Urothelium cell line (cell line): Measurements from ENCODE around the gene RANBP2.
A peak's percentile ranks its signal among the peaks of the same experiment; 100 is the strongest.
"Not testable (repeated sequence)": the region's sequence is repeated elsewhere in the genome, so short reads cannot be mapped to it uniquely, and the experiment has no call there.

Experiments used
- DNase-seq: peaks from one replicate; pipeline ENCODE4 v3.0.0; 2011; ENCODE audit warnings: low spot score, mixed read lengths
- FAIRE-seq: peaks from 2 replicates; lab custom pipeline; 2011; peaks lifted over from hg19 to GRCh38; lab: Jason Lieb, UNC

RANBP2 gene

DNA sequence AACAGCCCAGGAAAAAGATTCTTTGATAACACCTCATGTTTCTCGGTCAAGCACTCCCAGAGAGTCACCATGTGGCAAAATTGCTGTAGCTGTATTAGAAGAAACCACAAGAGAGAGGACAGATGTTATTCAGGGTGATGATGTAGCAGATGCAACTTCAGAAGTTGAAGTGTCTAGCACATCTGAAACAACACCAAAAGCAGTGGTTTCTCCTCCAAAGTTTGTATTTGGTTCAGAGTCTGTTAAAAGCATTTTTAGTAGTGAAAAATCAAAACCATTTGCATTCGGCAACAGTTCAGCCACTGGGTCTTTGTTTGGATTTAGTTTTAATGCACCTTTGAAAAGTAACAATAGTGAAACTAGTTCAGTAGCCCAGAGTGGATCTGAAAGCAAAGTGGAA lies 48.6 kb downstream of the RANBP2 start:
- not testable (repeated sequence) for DNase-seq, FAIRE-seq

DNA sequence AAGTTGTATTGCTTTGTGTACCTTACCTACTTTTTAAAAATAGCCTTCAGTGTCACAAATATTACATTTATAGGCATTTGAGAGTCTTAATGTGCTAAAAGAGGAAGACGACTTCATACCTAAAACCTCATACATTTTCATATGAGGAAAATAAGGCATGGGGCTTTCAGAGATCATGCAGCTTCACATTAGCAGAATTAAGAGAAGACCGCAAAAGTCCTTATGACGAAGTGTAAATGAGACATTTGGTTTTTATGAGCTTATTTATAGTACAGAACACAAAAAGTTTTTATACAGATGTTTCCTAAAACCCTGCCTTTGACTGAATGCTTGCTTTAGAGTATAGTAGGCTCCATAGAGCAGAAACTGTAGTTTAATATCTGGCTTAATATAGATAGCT lies 57.2 kb downstream of the RANBP2 start:
- no peak for FAIRE-seq

DNA sequence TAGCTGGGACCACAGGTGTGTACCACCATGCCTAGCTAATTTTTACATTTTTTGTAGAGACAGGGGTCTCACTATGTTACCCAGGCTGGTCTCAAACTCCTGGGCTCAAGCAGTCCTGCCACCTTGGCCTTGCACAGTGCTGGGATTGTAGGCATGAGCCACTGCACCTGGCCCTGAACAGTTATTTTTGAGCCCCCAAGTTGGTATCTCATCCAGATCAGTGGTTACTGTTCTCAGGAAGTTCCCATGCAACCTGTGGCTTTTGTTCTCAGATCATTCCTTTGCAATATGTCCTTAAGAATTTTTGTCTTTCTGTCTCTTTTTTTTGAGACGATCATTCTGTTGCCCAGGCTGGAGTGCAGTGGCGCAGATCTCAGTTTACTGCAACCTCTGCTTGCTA lies 59.6 kb downstream of the RANBP2 start:
- no peak for FAIRE-seq
- DNase-seq, result no peak

More for the DNA sequence above, 57.2 kb downstream of the RANBP2 start:
- DNase-seq, result no peak

DNA sequence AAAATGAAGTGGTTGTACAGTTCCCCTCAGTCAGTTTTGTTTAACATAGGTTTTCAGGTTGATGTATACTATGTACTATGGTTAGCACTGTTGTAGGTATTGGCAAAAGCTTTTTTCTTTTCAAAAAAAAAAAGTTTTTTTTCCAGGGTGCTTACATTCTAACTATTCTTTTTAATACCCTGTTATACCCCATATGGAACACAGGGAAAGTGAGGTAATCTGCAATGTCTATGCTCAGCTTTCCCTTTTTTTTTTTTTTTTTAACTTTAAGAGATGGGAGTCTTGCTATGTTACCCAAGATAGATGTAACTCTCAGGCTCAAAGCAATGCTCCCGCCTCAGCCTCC lies 66.7 kb downstream of the RANBP2 start:
- no peak for DNase-seq
- FAIRE-seq, result no peak

DNA sequence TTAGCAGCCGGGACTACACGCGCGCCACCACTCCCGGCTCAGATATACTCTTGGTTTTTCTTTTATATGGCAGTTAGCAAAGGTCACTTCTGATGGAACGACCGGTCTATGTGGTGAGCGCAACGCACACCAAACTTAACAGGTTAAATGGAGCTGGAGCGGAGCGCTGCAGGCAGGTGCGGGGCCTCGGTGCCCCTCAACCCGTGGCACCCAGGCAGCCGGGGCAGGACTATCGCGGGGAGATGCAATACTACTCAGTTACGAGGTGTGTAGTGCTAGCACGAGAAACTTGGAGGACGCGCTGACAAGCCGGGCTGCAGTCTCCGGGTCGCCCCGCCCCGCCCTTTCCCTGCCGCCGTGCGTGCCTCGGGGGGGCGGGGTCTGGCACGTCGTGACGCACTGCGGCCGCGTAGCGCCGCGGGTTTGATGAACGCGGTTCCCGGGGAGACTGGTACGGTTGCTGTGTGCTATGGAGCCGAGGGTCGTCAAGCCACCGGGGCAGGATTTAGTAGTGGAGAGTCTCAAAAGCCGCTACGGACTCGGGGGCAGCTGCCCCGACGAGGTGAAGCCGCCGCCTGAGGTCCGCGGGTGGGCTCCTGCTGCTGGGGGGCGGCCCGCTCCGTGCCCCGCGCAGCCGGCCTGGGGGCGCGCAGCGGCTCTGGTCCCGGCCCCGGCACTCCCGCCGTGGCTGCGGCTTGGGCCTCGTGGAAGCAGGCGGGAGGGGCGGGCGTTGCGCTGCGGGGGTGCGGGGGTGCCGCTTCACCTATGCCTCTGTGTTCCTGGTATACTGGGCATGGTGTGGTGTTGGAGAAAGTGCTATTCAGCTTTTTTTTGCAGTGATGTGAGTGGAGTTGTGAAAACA lies 67.3 kb downstream of the RANBP2 start, which contains the start of gene CCDC138:
Gene CCDC138, plus strand, starts transcription at position 418 of the 862 bp plus-strand sequence. Its CDS starts 52 bp downstream, at position 470.
- FAIRE-seq (peak; percentile 99), DNase-seq (peak; percentile 98)

DNA sequence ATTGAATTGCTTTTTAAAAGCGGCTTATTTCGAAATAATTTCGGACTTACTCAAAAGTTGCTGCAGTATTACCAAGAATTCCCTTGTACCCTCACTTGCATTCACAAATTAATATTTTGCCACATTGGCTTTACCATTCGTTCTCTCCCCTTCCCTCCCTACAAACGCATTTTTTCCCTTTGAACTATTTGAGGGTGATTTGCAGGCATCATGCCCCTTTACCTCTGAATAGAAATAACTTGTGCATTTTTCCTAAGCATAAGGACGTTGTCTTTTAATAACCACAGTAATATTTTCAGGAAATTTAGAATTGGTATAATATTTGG lies 67.9 kb downstream of the RANBP2 start:
- DNase-seq, result no peak
- FAIRE-seq, result no peak

DNA sequence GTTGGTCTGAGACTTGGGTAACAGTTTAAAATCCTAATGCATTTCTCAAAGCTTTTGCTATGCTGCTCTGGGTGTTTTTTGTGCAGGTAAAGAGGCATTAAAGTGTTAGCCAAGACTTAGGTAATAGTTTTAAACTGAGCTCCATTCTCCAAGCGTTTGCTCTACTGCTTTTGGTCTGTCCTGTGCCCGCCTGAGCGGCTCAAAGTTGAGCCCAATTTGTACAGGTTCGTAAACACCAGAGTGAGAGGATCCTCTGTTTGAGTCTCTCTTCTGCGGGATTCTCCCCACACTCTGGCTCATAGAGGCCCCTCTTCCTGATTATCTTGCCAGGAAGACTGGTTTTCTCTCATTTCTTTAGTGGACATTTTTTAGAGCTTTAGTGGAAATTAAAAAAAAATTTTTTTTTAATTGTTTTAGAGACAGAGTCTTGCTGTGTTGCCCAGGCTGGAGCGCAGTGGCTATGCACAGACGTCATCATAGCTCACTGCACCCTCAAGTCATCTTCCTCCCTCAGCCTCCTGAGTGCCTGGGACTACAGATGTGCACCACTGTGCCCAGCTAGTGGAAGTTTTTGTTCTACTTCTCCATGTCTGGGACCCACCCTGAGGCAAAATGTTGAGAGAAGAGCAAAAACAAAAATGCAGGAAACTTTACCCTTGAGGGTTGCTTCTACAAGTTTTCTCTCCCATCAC lies 83.9 kb downstream of the RANBP2 start:
- no peak for FAIRE-seq

DNA sequence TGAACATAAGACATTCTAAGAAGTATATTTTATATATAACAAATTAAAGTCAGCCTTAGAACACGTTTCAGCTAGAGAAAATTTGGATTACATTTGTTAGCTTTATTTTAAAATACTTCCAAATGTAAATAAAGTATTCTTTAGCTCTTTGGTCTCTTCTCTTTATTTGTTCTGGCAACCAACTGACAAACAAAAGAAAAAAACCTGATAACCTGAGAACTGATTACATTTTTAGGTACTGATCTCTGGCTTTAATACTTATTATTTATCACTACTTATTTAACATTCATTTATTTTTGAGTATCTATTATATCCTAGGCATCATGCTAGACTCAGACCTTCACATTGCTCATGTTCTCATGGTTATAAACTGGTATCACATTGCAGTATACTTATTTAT lies 85.8 kb downstream of the RANBP2 start:
- no peak for DNase-seq
- no peak for FAIRE-seq

More for the DNA sequence above, 83.9 kb downstream of the RANBP2 start:
- no peak for DNase-seq

DNA sequence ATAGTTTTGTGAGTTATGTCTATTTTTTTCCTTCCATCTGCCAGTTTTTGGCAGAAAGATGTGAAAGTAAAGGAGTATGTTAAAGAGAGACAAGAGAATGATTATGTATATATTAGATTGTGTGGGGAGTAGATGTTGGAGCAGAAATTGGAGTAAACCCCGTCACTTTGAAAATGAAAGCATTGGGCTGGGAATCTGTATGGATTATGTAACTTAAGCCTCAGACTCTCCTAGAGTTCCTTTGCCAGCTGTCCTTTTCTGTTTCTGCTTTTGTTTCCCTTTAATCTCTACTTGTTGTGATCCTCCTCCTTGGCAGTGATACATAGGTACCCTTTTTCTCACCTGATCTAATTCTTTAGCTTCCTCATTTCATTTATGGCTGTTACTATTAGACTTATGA lies 86.5 kb downstream of the RANBP2 start:
- DNase-seq, result no peak
- FAIRE-seq, result no peak

DNA sequence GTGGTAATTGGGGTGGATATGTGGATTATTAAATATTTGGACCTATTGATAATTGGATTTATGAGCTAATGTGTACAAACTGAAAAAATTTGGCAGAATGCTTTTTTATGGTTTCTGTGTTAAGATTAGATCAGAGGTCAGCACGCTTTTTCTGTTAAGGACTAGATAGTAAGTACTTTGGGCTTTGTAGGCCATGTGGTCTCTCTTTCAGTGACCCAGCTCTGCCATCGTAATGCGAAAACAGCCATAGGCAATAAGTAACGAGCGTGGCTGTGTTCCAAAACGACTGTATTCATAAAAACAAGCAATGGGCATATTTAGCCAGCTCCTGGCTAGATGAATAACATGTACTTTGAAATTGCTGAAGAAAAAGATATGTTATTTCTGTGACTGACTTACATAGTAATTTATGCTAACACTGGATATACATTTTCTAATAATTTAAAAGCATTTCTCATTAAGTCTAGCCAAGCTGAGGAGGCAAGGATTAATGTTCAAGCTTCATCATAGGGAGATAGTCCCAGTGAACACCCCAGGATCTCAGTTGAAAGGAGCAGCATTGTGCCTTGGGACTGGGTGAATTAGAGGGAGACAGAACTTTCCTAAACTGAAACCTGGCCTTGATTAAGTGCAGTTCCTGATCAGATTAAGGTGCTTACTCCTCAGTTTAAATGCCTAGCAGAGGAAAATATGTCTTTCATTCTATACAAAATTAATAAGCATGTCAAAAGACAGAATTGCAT lies 87.3 kb downstream of the RANBP2 start:
- DNase-seq (no peak), FAIRE-seq (no peak)

DNA sequence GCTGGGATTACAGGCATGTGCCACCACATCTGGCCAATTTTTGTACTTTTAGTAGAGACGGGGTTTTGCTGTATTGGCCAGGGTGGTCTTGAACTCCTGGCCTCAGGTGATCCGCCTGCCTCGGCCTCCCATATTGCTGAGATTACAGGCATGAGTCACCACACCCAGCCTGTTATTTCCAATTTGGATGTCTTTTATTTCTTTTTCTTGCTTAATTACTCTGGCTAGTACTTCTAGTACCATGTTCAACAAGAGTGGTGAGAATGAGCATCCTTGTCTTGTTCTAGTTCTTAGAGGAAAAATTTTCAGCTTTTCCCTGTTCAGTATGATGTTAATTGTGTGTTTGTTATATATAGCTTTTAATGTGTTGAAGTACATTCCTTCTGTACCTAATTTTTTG lies 90.7 kb downstream of the RANBP2 start:
- FAIRE-seq (no peak), DNase-seq (no peak)

DNA sequence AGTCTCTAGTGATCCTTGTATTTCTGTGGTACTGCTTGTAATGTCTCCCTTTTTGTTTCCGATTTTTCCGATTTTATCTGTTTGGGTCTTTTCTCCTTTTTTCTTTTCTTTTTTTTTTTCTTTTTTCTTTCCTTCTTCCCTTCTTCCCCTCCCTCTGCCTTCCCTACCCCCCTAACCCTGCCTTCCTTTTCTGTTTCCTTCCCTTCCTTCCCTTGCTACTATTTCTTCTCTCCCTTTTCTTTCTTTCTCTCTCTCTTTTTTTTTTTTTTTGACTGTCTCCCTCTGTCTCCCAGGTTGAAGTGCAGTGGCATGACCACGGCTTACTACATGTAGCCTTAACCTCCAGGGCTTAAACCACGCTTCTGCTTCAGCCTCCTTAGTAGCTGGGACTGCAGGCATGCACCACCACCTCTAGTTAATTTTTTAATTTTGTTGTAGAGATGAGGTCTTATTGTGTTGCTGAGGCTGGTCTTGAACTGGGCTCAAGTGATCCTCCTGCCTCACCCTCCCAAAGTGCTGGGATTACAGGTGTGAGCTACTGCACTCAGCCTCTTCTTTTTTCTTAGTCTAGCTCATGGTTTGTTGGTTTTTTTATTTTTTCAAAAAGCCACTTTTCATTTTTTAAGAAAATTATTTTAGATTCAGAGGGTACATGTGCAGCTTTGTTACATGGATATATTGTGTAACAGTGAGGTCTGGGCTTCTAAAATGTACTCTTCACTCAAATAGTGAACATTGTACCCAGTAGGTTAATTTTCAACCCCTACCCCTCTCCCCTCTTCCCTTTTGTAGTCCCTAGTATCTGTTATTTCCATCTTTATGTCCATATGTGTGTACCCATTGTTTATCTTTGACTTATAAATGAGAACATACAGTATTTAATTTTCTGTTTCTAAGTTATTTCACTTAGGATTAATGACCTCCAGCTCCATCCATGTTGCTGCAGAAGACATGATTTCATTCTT lies 92.0 kb downstream of the RANBP2 start:
- no peak for FAIRE-seq

DNA sequence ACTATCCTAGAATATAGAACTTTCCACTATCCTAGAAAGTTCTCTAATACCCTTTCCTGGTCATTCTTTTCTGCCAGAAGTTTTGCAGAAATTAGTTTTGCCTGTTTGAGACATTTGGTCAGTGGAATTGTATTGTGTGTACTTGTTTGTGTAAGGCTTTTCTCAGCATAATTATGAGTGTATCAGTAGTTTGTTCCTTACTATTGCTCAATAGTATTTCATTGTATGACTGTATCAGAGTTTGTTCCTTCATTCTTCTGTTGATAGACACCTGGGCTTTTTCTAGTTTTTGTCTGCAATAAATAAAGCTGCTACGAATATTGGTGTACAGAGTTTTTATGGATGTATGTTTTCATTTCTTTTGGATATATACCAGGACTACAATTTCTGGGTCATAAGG lies 94.5 kb downstream of the RANBP2 start:
- FAIRE-seq (no peak), DNase-seq (no peak)

More for the DNA sequence above, 92.0 kb downstream of the RANBP2 start:
- DNase-seq, result no peak

DNA sequence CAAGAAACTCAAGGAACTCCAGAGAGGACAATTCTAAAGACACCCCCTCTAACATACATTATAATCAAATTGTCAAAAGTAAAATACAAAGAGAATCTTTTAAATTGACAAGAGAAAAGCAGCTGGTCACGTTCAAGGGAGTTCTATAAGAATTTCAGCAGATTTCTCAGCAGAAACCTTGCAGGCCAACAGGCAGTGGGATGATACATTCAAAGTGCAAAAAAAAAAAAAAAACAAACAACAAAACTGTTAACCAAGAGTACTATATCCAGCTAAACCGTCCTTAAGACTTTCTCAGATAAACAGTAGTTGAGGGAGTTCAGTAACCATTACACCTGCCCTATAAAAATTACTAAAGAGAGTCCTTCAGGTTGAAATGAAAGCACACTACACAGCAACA lies 101.2 kb downstream of the RANBP2 start:
- no peak for FAIRE-seq
- DNase-seq, result no peak

DNA sequence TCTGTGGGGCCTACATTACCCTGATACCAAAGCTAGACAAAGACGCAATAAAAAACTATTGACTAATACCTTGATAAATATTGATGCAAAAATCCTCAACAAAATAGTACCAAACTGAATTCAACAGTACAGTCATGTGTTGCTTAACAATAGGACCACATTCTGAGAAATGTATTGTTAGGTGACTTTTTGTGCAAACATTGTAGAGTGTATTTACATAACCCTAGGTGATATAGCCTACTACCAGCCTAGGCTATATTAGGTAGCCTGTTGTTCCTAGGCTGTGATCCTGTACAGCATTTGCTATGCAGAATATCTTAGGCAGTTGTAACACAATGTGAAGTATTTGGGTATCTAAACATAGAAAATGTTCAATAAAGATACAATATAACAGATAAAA lies 104.0 kb downstream of the RANBP2 start:
- DNase-seq, result no peak
- peak; percentile 74 for FAIRE-seq

DNA sequence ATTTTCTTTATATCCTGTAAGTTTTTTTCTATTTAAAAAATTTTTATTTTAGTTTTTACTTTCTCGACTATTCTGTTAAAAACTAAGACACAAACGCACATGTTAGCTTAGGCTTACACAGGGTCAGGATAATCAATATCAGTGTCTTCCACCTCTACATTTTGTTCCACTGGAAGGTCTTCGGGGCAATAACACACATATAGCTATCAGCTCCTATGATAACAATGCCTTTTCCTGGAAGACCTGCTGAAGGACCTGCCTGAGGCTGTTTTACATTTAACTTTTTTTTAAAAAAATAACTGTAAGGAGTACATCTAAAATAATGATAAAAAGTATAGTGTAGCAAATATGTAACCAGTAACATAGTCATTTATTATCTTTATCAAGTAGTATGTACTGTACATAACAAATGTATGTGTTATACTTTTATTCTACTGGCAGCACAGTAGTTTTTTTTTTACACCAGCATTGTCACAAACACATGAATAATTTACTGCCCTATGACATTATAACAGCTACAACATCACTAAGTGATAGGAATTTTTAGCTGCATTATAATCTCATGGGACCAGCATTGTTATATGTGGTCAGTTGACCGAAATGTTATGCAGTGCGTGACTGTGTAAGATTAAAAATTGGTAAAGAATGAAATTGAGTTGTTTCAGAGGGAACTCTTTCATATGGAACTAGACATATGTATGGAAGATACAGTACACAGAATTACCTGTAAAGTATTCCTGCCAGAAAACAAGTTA lies 105.2 kb downstream of the RANBP2 start:
- FAIRE-seq, result no peak
- DNase-seq, result no peak

DNA sequence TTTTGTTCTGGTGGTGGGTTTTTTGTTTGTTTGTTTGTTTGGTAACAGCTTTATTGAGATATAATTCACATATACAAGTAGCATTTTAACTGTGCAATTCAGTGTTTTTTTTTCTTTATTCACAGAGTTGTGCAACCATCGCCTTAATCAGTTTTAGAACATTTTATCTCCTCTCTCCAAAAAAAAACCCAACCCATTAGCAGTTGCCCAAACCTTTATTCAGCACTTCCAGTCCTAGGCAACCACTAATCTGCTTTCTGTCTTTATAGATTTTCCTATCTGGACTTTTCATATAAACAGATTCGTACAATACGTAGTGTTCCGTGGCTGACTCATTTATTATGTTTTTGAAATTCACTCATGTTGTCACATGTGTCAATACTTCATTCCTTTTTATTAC lies 106.0 kb downstream of the RANBP2 start:
- FAIRE-seq (no peak), DNase-seq (no peak)

DNA sequence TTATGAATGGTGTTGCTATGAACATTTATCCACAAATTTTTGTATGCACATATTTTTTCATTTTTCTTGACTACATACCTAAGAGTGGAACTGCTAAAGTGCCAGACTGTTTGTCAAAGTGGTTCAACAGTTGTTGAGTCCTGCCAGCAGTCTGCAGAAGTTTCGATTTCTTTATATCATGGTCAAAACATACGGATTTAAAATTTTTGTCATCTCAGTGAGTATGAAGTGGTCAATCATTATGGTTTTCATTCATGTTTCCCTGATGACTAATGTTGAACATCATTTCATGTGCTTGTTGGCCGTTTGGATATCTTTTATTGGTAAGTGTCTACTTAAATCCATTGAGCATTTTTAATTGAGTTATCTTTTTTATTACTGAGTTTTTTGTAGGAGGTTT lies 106.5 kb downstream of the RANBP2 start:
- no peak for FAIRE-seq

DNA sequence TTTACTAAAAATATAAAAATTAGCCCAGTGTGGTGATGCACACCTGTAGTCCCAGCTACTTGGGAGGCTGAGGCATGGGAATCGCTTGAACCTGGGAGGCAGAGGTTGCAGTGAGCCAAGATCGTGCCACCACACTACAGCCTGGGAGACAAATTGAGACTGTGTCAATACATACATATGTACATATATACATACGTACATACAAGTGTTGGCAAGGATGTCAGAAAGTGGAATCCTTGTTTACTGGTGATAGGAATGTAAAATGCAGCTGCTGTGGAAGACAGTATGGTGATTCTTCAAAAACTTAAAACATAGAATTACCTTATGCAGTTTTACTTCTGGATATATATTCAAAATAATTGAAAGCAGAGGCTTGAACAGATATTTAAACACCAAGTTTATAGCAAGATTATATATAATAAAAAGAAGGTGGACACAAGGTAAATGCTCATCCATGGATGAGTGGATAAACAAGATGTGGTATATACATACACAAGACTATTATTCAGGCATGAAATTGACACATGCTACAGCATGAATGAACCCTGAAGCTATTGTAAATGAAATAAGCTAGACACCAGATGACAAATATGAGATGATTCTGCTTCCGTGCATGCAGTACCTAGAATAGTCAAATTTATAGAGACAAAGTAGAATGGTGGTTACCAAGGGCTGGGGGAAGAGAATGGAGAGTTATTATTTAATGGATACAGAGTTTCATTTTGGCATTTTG lies 110.5 kb downstream of the RANBP2 start:
- FAIRE-seq, result no peak
- no peak for DNase-seq

More for the DNA sequence above, 106.5 kb downstream of the RANBP2 start:
- no peak for DNase-seq
